Sigmoid colon (tissue), 4 donors: Measurements from ENCODE around the gene OMP.

Experiments used
- EP300 ChIP-seq, 4 donors: sonication (generic); formaldehyde crosslinking; IDR thresholded peaks; one replicate each; pipeline ENCODE4 v1.6.1; 2017; ENCODE audit warnings: antibody characterized with exemption in 4 of 4
- POLR2A ChIP-seq, 2 donors: fragments of 450-650 bp; IDR thresholded peaks; one replicate each; pipeline ENCODE4 v1.6.1; 2016; ENCODE audit warnings: antibody characterized with exemption in 2 of 2, mild to moderate bottlenecking in 2 of 2, moderate library complexity in 2 of 2
- POLR2AphosphoS5 ChIP-seq, 4 donors: sonication (generic); formaldehyde crosslinking; IDR thresholded peaks; one replicate each; pipeline ENCODE4 v1.6.1; 2017; ENCODE audit warnings: antibody characterized with exemption in 4 of 4
- TF ChIP-seq, protein P1 (sequence below), 4 experiments: fragments of 450-650 bp in 3 of 4; fragments of 200-600 bp in 1 of 4; IDR thresholded peaks; one replicate each; pipeline ENCODE4 v1.5.1; 2016 to 2019; ENCODE audit warnings: antibody characterized with exemption in 4 of 4, mild to moderate bottlenecking in 3 of 4, moderate library complexity in 2 of 4

DNA sequence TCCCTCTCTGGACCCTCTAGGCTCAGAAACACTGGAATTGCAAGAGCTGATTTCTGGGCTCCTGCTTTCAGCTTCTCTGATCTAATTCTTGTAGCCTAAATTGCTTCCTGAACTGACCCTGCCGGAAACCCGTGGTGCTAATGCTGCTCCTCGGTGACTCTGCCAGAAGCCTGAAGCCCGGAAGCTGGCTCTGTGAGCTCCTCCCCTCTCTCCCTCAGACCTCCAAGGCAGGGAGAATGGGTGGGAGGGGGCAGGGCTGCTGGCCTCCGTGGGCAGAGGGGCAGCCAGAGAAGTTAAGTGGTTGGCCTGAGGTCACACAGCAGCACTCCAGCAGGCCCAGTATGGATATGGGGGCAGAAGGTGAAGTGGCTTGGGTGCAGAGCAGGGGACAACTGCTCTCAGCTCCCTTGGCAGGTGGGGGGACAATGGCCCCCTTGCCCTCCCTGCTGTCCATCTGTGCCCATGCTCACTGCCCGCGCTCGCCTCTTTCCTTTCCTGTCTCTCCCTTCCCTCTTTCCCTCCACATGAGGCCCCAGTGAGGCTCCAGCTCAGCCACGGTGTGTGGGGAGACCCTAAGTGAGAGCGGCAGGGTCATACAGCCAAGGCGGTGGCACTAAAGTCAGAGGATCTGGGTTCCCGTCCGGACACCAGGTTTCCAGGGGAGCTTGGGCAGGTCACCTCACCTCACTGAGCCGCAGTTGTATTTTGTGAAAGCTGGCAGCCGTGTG lies 19.6 kb upstream of the OMP start:
- TF ChIP-seq, protein P1, sequence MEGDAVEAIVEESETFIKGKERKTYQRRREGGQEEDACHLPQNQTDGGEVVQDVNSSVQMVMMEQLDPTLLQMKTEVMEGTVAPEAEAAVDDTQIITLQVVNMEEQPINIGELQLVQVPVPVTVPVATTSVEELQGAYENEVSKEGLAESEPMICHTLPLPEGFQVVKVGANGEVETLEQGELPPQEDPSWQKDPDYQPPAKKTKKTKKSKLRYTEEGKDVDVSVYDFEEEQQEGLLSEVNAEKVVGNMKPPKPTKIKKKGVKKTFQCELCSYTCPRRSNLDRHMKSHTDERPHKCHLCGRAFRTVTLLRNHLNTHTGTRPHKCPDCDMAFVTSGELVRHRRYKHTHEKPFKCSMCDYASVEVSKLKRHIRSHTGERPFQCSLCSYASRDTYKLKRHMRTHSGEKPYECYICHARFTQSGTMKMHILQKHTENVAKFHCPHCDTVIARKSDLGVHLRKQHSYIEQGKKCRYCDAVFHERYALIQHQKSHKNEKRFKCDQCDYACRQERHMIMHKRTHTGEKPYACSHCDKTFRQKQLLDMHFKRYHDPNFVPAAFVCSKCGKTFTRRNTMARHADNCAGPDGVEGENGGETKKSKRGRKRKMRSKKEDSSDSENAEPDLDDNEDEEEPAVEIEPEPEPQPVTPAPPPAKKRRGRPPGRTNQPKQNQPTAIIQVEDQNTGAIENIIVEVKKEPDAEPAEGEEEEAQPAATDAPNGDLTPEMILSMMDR (IDR thresholded peaks at IDR 0.05): no peak
- no peak for TF ChIP-seq POLR2A (IDR thresholded peaks at IDR 0.05)
- TF ChIP-seq POLR2AphosphoS5 (IDR thresholded peaks at IDR 0.05): no peak
- TF ChIP-seq EP300 (IDR thresholded peaks at IDR 0.05): no peak
